Parathyroid adenoma (tissue), 2 donors: Measurements from ENCODE around the gene CCDC177.

Experiments used
- H2AFZ ChIP-seq: fragments of 300-600 bp; sonication (generic); one replicate; pipeline ENCODE4 v1.7.0; 2017; ENCODE audit warnings: antibody characterized with exemption, mild to moderate bottlenecking
- H3K27ac ChIP-seq: fragments of 300-600 bp; sonication (generic); one replicate; pipeline ENCODE4 v1.7.0; 2017
- H3K27me3 ChIP-seq: fragments of 300-600 bp; sonication (generic); one replicate; pipeline ENCODE4 v1.7.0; 2017; ENCODE audit warnings: low read length; ENCODE audit not compliant: control insufficient read depth, insufficient read depth
- H3K36me3 ChIP-seq: fragments of 300-600 bp; sonication (generic); one replicate; pipeline ENCODE4 v1.7.0; 2017; ENCODE audit warnings: low read length; ENCODE audit not compliant: control insufficient read depth, insufficient read depth
- H3K4me1 ChIP-seq: fragments of 300-600 bp; sonication (generic); one replicate; pipeline ENCODE4 v1.7.0; 2017; ENCODE audit warnings: control low read depth
- H3K4me2 ChIP-seq: fragments of 300-600 bp; sonication (generic); one replicate; pipeline ENCODE4 v1.7.0; 2017; ENCODE audit warnings: low read length
- H3K4me3 ChIP-seq: fragments of 300-600 bp; sonication (generic); one replicate; pipeline ENCODE4 v1.7.0; 2017; ENCODE audit warnings: low read depth, low read length
- H3K79me2 ChIP-seq: fragments of 300-600 bp; sonication (generic); one replicate; pipeline ENCODE4 v1.7.0; 2017; ENCODE audit warnings: control low read depth
- H3K9ac ChIP-seq: fragments of 300-600 bp; sonication (generic); one replicate; pipeline ENCODE4 v1.7.0; 2017; ENCODE audit warnings: mild to moderate bottlenecking
- H3K9me3 ChIP-seq: fragments of 300-600 bp; sonication (generic); one replicate; pipeline ENCODE4 v1.7.0; 2017; ENCODE audit warnings: low read length; ENCODE audit not compliant: control insufficient read depth
- CTCF ChIP-seq: fragments of 300-600 bp; sonication (generic); IDR thresholded peaks from one replicate; pipeline ENCODE4 v1.7.0; 2017; ENCODE audit warnings: antibody characterized with exemption, mild to moderate bottlenecking
- donor health status: primary hyperparathyroidism.

Gene CCDC177

DNA sequence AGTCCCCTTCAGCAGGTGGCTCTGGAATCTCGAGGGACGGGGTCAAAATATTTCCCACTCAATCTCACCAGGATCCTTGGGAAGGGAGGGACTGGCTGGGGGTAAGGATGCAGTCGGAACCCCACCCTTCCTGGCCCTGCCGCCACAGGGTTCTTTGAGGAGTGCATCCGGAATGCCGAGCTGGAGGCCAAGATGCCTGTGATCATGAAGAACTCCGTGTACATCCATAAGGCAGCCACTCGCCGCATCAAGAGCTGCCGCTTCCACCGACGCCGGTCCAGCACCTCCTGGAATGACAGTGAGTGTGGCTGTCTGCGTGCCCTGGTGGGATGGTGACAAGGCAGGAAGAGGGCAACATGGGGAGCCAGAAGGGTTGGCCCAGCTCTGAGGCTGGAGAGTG lies 47.0 kb downstream of the CCDC177 start:
- no peak for TF ChIP-seq CTCF
- no peaks in the 10 kb centered on the region for H3K27me3 ChIP-seq
- H3K4me2 ChIP-seq, result no peak overlapping the region
- no peak overlapping the region for H3K9ac ChIP-seq
- H3K4me1 ChIP-seq, result no peaks in the 10 kb centered on the region
- no peak overlapping the region for H3K4me3 ChIP-seq
- H3K9me3 ChIP-seq, result no peaks in the 10 kb centered on the region
- no peak overlapping the region for H3K27ac ChIP-seq
- no peaks in the 10 kb centered on the region for H3K36me3 ChIP-seq
- no peaks in the 10 kb centered on the region for H3K79me2 ChIP-seq
- no peak overlapping the region for H2AFZ ChIP-seq

- TF ChIP-seq CTCF, result no peak
- Histone ChIP-seq H2AFZ (no peak overlapping the region), H3K9ac (no peak overlapping the region), H3K4me3 (no peak overlapping the region), H3K9me3 (no peaks in the 10 kb centered on the region), H3K79me2 (no peaks in the 10 kb centered on the region), H3K36me3 (no peaks in the 10 kb centered on the region), H3K4me1 (no peaks in the 10 kb centered on the region), H3K27ac (no peak overlapping the region), H3K27me3 (no peaks in the 10 kb centered on the region), H3K4me2 (no peak overlapping the region)
Measured at GRCh38 chr14:69525896-69526295, 48.8 kb downstream of the CCDC177 start.

DNA sequence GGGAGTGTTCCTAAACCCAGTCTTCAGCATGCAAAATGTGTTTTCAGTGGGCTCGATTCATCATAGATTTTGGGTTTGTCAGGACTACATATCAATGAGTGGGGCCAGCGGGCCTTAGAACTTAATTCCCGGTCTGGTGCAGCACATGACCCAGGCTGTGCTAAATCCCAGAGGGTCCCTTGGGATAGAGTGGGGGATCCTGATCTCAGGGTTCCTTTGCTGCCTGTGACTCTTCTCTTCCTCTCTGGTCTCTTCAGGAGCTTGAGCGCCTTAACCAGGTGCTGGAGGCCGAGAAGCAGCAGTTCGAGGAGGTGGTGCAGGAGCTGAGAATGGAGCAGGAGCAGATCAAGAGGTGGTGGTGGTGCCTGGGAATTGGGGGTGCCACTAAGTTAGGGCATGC lies 52.6 kb downstream of the CCDC177 start:
- no peak overlapping the region for H2AFZ ChIP-seq
- TF ChIP-seq CTCF, result no peak

More for the DNA sequence above, 52.6 kb downstream of the CCDC177 start:
- Histone ChIP-seq H3K9me3 (no peaks in the 10 kb centered on the region), H3K36me3 (no peaks in the 10 kb centered on the region), H3K79me2 (no peaks in the 10 kb centered on the region), H3K4me3 (no peak overlapping the region), H3K4me1 (no peaks in the 10 kb centered on the region), H3K9ac (no peak overlapping the region), H3K27me3 (no peaks in the 10 kb centered on the region), H3K27ac (no peak overlapping the region), H3K4me2 (no peak overlapping the region)
